ENCODE results near the gene SLC10A7.

The SLC10A7 gene

GRCh38 chr4:146263793-146264192, 257.9 kb downstream of the SLC10A7 start:
- no peak for DNase-seq (ENCODE audit: low read depth in 1 of 2, low spot score in 1 of 2)

DNA sequence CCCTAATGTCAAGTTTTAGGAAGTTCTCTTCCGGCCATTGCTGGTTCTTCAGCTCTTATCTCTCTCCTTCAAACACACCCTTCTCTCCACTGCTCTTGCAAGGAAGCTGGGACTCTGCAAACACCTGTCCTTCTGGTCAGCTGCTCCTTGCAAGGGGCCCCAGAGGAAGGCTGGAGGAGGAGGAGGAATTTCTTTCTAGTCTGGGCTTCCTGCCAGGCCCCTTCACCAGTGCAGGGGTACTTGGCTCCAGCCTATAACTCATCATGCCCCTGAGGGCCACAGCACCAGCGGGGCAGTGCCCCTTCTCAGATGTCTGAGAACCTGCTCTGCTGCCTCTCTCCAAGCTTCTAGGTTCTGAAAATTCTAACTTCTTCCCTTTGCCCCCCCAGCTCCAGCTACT, 260.7 kb downstream of the SLC10A7 start:
- no peak for DNase-seq (ENCODE audit: low read depth in 1 of 2, low spot score in 1 of 2)

DNA sequence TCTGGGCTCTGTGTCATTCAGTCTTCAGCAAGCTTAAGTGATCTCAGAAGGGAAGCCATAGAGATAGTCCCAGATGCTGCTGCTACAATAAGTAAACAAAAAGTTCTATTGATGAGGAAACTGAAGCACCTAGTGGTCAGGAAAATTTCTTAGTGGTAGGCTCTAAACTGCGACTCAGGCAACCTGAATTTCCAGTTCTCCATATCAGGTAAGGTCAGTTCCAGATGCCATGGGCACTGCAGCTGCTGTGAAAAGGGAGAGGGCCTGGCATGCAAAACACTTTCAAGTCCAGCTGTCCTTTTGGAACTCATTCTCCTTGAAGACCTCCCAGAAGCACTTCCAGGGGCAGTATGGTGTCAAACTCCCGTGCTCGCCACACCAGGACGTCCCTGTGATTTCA, 261.2 kb downstream of the SLC10A7 start:
- DNase-seq (ENCODE audit: low read depth in 1 of 2, low spot score in 1 of 2) = no peak

DNA sequence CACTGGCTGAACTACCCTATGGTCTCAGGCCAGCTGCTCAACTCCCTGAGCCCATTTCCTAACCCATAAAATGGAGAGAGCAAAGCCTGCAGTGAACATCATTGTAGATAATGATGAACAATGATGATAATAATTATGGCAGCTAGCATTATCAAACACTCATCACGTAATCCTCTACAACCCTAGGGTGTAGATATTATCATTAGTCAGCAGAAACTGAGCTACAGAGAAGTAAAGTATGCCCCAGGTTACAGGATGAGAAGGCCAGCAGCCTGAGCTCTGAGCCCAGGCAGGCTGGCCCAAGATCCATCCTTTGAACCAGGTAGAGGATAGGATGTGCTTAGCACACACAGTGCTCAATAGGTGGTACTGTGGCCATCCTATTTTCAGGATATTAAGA, 264.2 kb downstream of the SLC10A7 start:
- no peak for DNase-seq (ENCODE audit: low read depth in 1 of 2, low spot score in 1 of 2)

GRCh38 chr4:146256328-146256727, 265.4 kb downstream of the SLC10A7 start:
- DNase-seq (ENCODE audit: low read depth in 1 of 2, low spot score in 1 of 2) = no peak

GRCh38 chr4:146255874-146256273, 265.9 kb downstream of the SLC10A7 start:
- DNase-seq (ENCODE audit: low read depth in 1 of 2, low spot score in 1 of 2) = no peak

DNA sequence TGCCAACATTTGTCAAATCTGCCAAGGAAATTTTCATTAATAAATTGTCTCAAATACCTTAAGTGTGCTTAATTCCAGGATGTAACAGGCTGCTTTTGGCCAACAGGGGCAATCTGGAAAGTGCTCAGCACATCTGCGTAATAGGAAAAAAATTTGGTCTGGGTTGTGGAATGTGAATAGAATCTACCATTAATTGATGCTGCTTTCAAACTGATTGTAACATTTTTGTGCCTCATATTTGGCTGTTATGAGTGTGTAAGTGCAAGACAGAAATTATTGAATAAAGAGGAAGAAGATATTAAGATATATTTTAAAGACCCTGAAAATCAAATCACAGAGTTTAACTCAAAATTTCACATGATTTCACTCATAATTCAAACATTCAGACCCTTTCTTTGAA, 266.3 kb downstream of the SLC10A7 start:
- DNase-seq (ENCODE audit: low read depth in 1 of 2, low spot score in 1 of 2) = no peak

DNA sequence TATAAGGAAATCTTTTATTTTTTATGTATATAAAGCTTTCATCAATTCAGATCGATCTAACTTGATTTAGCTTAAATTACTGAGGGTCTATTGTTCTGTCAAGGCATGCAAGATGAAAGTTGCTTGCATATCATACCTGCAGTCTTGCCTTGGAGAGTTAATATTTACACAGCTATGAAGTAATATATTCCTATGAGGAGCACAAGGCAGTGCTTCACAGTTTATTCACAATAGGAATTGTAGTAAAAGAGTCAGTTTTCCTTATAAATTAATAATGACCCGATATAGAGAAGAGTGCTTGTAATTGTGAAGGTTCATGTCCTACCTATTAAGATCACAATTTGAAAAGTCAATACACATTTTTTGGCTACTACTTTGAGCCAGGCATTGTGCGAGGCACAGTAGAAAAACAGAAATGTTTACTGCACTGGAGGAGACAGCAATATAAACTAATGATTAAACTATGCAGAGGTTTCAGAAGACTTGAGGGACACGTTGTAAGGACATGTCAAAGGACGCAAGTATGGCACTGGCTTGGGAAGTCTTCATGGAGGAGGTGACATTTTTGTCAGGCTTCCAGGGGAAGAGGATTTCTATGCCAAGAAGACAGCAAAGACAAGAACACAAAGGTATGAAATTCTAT, 268.6 kb downstream of the SLC10A7 start:
- no peak for DNase-seq (ENCODE audit: low read depth in 1 of 2, low spot score in 1 of 2)

- no peak for DNase-seq (ENCODE audit: low read depth in 1 of 2, low spot score in 1 of 2)
Observed at GRCh38 chr4:146247356-146247755, 274.4 kb downstream of the SLC10A7 start.

GRCh38 chr4:146246381-146246780, 275.4 kb downstream of the SLC10A7 start:
- no peak for DNase-seq (ENCODE audit: low read depth in 1 of 2, low spot score in 1 of 2)

DNA sequence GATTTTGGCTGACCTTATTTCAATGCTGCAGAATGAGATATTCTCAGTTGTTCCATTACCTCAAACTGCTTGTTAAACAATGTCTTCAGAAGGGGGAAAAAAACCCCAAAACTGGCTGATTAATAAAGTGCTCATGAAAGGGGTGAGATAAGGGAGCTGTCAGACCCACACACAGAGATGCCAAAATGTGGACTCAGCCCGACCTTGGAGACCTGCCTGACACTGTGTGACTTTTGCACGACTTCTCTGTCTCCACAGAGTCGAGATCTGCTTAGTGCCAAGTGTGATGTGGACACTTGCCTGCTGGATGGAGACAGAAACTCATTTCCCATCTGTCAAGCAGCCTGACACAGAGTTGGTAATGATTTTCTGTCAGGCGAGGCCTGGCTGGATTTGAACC, 275.9 kb downstream of the SLC10A7 start:
- DNase-seq (ENCODE audit: low read depth in 1 of 2, low spot score in 1 of 2) = no peak

DNA sequence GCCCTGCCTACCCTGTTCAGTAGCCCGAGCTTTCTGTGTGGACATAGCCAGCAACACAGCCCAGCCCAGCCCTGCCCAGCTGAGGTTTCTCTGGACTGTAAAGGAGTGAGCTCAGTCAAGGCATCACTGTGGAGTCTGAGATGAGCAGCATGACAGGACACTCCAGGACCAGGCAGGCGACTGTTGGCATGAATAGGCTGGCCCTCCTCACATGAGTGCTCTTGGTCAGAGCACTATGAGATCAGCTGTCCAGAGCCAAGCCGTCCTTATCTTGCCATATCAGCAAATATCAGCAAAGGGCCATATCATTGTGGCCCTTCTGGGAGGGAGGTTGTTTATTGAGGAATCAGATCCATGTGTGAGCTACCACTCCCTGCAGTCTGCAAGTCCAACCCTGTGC, 276.5 kb downstream of the SLC10A7 start:
- no peak for DNase-seq (ENCODE audit: low read depth in 1 of 2, low spot score in 1 of 2)

GRCh38 chr4:146244496-146244895, 277.2 kb downstream of the SLC10A7 start:
- DNase-seq (ENCODE audit: low read depth in 1 of 2, low spot score in 1 of 2) = no peak

GRCh38 chr4:146243883-146244277, 277.9 kb downstream of the SLC10A7 start:
- no peak for DNase-seq (ENCODE audit: low read depth in 1 of 2, low spot score in 1 of 2)

- DNase-seq (ENCODE audit: low read depth in 1 of 2, low spot score in 1 of 2) = peak in 1 of 2 donors; percentile 34
Observed at GRCh38 chr4:146243141-146243882, 278.4 kb downstream of the SLC10A7 start.

GRCh38 chr4:146238107-146238506, 283.6 kb downstream of the SLC10A7 start:
- no peak for DNase-seq (ENCODE audit: low read depth in 1 of 2, low spot score in 1 of 2)

GRCh38 chr4:146237092-146237491, 284.6 kb downstream of the SLC10A7 start:
- no peak for DNase-seq (ENCODE audit: low read depth in 1 of 2, low spot score in 1 of 2)

DNA sequence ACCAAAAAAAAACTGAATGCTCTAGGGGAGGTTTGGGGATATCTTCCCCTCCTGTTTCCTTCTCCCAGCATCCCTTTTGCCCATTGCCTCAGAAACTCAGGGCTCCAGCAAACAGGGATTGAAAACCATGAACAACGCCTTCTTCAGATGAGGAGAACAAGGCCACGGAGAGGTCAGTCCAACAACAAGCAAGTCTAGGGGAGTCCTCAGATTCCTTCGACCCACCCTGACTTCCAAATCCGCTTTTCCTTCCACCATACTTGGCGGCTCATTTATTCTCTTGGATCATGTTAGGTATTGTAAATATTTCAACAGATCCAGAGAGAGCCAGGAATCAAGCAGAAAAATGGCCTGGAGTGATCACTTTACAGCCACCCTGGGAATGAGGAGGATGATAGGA, 285.5 kb downstream of the SLC10A7 start:
- no peak for DNase-seq (ENCODE audit: low read depth in 1 of 2, low spot score in 1 of 2)

GRCh38 chr4:146235654-146236177, 286.0 kb downstream of the SLC10A7 start:
- DNase-seq (ENCODE audit: low read depth in 1 of 2, low spot score in 1 of 2) = no peak

DNA sequence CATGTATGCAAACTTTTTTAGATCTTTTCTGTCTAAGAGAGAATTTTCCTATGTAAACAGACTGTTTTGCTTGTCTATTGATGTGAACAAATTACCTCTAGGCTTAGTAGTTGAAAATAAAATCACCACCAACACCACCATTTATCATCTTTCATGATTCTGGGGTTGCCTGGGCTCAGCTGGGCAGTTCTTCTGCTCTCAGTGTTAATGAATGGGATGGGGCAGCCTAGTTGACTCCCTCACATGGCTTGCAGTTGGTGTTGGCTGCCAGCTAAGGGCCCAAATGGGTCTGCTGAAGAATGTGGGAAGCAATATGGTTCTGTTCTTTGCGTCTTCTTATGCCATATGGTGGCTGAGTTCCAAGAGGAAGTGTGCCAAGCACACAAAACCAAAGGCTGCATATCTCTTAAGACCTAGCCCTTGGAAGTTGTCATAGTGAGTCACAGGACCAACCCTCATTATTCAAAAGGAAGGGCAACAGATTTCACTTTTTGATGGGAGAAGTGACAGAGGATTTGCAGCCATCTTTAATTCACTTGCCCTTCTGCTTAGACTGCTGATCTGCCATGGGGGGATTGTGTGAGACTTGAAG, 289.5 kb downstream of the SLC10A7 start:
- DNase-seq (ENCODE audit: low read depth in 1 of 2, low spot score in 1 of 2) = no peak

- no peak for DNase-seq (ENCODE audit: low read depth in 1 of 2, low spot score in 1 of 2)
Observed at GRCh38 chr4:146229406-146229805, 292.3 kb downstream of the SLC10A7 start.

- no peak for DNase-seq (ENCODE audit: low read depth in 1 of 2, low spot score in 1 of 2)
Observed at GRCh38 chr4:146224326-146224966, 297.3 kb downstream of the SLC10A7 start.

All from activated T-helper 1 cell treated with anti-CD3 and anti-CD28 coated beads, Interleukin-2, amount 50 U/mL, for 16 hours (primary cell).